SU-DHL-6 (cell line): ENCODE data around the gene EFCAB13.

Experiments used
- H2AFZ ChIP-seq: fragments of 200-600 bp; sonication (generic); 2 replicates; pipeline ENCODE4 v1.6.1; 2014; ENCODE audit warnings: low read depth, mild to moderate bottlenecking, moderate library complexity, mixed read lengths, antibody characterized with exemption, low read length; ENCODE audit not compliant: severe bottlenecking
- H3F3A ChIP-seq: fragments of 200-600 bp; shearing (Covaris generic); 2 replicates; pipeline ENCODE4 v1.6.0; 2016; ENCODE audit warnings: antibody characterized with exemption, mild to moderate bottlenecking; ENCODE audit not compliant: insufficient read depth
- H3K27ac ChIP-seq: fragments of 200-600 bp; sonication (generic); 2 replicates; pipeline ENCODE4 v1.5.1; 2016; ENCODE audit warnings: low read depth, mild to moderate bottlenecking, low read length, moderate library complexity, mixed read lengths
- H3K27me3 ChIP-seq: fragments of 200-600 bp; sonication (generic), shearing (Covaris generic); 2 replicates; pipeline ENCODE4 v1.6.0; 2014; ENCODE audit warnings: mild to moderate bottlenecking, low read length
- H3K36me3 ChIP-seq: fragments of 200-600 bp; sonication (generic); 2 replicates; pipeline ENCODE4 v1.6.1; 2014; ENCODE audit warnings: mild to moderate bottlenecking, low read length, mixed read lengths
- H3K4me2 ChIP-seq: fragments of 300-600, 200-600 bp; shearing (Covaris generic), sonication (generic); 2 replicates; pipeline ENCODE4 v1.6.0; 2014; ENCODE audit warnings: low read length, low read depth, mild to moderate bottlenecking; ENCODE audit not compliant: poor library complexity, severe bottlenecking
- H3K4me3 ChIP-seq: fragments of 200-600 bp; sonication (generic); 2 replicates; pipeline ENCODE4 v1.5.1; 2014; ENCODE audit warnings: antibody characterized with exemption, low read length, mild to moderate bottlenecking, mixed read lengths; ENCODE audit not compliant: insufficient read depth, poor library complexity, severe bottlenecking
- H3K79me2 ChIP-seq: fragments of 200-600 bp; sonication (generic); 2 replicates; pipeline ENCODE4 v1.6.1; 2014; ENCODE audit warnings: mild to moderate bottlenecking, low read length, moderate library complexity; ENCODE audit not compliant: insufficient read depth
- H3K9ac ChIP-seq: fragments of 200-600 bp; sonication (generic); 2 replicates; pipeline ENCODE4 v1.7.0; 2014; ENCODE audit warnings: mild to moderate bottlenecking, low read length
- H3K9me2 ChIP-seq: fragments of 200-600 bp; sonication (generic); replicated peaks from 2 replicates; pipeline ENCODE4 v1.6.1; 2014; ENCODE audit warnings: low read length; ENCODE audit not compliant: insufficient read depth
- H3K9me3 ChIP-seq: fragments of 200-600 bp; sonication (generic); 2 replicates; pipeline ENCODE4 v1.6.1; 2014; ENCODE audit warnings: low read length, mixed read lengths; ENCODE audit not compliant: insufficient read depth
- H4K20me1 ChIP-seq: fragments of 200-600 bp; sonication (generic); 2 replicates; pipeline ENCODE4 v1.6.1; 2014; ENCODE audit warnings: low read depth, mild to moderate bottlenecking, antibody characterized with exemption, low read length, moderate library complexity, mixed read lengths
- CTCF ChIP-seq: fragments of 200-600 bp; sonication (generic); IDR thresholded peaks from one replicate; pipeline ENCODE4 v1.5.1; 2017; ENCODE audit warnings: antibody characterized with exemption, mild to moderate bottlenecking, low read length, moderate library complexity; ENCODE audit not compliant: insufficient read depth, poor library complexity, severe bottlenecking
- EZH2phosphoT487 ChIP-seq: fragments of 200-600 bp; sonication (generic), shearing (Covaris generic); conservative IDR thresholded peaks from 2 replicates; pipeline ENCODE4 v1.6.1; 2018; ENCODE audit warnings: mild to moderate bottlenecking, antibody characterized with exemption, low read length, moderate library complexity, mixed read lengths

EFCAB13 gene

GRCh38 chr17:47352848-47353247, 29.1 kb downstream of the EFCAB13 start:
- no peak overlapping the region for H3K4me2 ChIP-seq
- H3K27me3 ChIP-seq, result no peaks in the 10 kb centered on the region
- no peaks in the 10 kb centered on the region for H3K36me3 ChIP-seq
- H3K79me2 ChIP-seq, result no peaks in the 10 kb centered on the region
- no peak overlapping the region for H3K9ac ChIP-seq
- no peak overlapping the region for H2AFZ ChIP-seq
- no peak for TF ChIP-seq CTCF
- TF ChIP-seq EZH2phosphoT487, result no peak
- H3F3A ChIP-seq, result no peaks in the 10 kb centered on the region
- H4K20me1 ChIP-seq, result no peaks in the 10 kb centered on the region
- H3K9me2 ChIP-seq, result no peaks in the 10 kb centered on the region
- no peak overlapping the region for H3K27ac ChIP-seq
- no peaks in the 10 kb centered on the region for H3K9me3 ChIP-seq
- no peak overlapping the region for H3K4me3 ChIP-seq

GRCh38 chr17:47358652-47359051, 34.9 kb downstream of the EFCAB13 start:
- TF ChIP-seq EZH2phosphoT487, result no peak
- no peak for TF ChIP-seq CTCF
- Histone ChIP-seq H3K9me2 (no peaks in the 10 kb centered on the region), H3K36me3 (no peaks in the 10 kb centered on the region), H3F3A (no peaks in the 10 kb centered on the region), H2AFZ (no peak overlapping the region), H3K4me2 (no peak overlapping the region), H4K20me1 (no peaks in the 10 kb centered on the region), H3K27ac (no peak overlapping the region), H3K4me3 (no peak overlapping the region), H3K9me3 (no peaks in the 10 kb centered on the region), H3K27me3 (no peaks in the 10 kb centered on the region), H3K9ac (no peak overlapping the region), H3K79me2 (no peaks in the 10 kb centered on the region)

GRCh38 chr17:47363171-47363570, 39.4 kb downstream of the EFCAB13 start:
- Histone ChIP-seq H3K27me3 (no peaks in the 10 kb centered on the region), H3K4me2 (no peak overlapping the region), H2AFZ (no peak overlapping the region), H3K27ac (no peak overlapping the region), H3K36me3 (no peaks in the 10 kb centered on the region), H3K9me2 (no peaks in the 10 kb centered on the region), H3F3A (no peaks in the 10 kb centered on the region), H3K9ac (no peak overlapping the region), H4K20me1 (no peaks in the 10 kb centered on the region), H3K9me3 (no peaks in the 10 kb centered on the region), H3K79me2 (no peaks in the 10 kb centered on the region), H3K4me3 (no peak overlapping the region)
- TF ChIP-seq CTCF, result no peak
- no peak for TF ChIP-seq EZH2phosphoT487
